SK-N-SH (cell line): ENCODE measurements around the gene EIF5A. TPM values are rescaled to one million over a fixed set of nuclear protein-coding genes. Genes with fewer than 3 reads are reported as not detected.

ENCODE experiments used
- CTCF ChIA-PET: fragments of 300-600, 350-600 bp; formaldehyde crosslinking; extraction: SDS; loops from one replicate; lab custom pipeline; 2021; lab: Yijun Ruan, JAX
- POLR2A ChIA-PET: fragments of 350-600 bp; sonication (Branson Sonifier 250); formaldehyde crosslinking; extraction: SDS; loops from one replicate; lab custom pipeline; 2020; ENCODE audit warnings: antibody characterized with exemption, inconsistent platforms; lab: Yijun Ruan, JAX
- DNase-seq: peaks from one replicate; pipeline ENCODE4 v3.0.0; 2012
- H2AFZ ChIP-seq: fragments of 200-600 bp; sonication (generic); 2 replicates; pipeline ENCODE4 v1.8.1; 2016; ENCODE audit warnings: antibody characterized with exemption, mild to moderate bottlenecking, low read depth
- H3F3A ChIP-seq: fragments of 200-600 bp; sonication (generic); replicated peaks from 2 replicates; pipeline ENCODE3; 2016; ENCODE audit warnings: antibody characterized with exemption, mild to moderate bottlenecking; ENCODE audit not compliant: insufficient read depth
- H3K27ac ChIP-seq, 2 experiments: fragments of 200-500 bp in 1 of 2; fragments of 200-600 bp in 1 of 2; sonication (Bioruptor generic) in 1 of 2; sonication (generic), shearing (Covaris generic) in 1 of 2; 2 replicates each; pipeline versions ENCODE4 v1.5.1 to v1.6.1; 2014 to 2016; ENCODE audit warnings: low read depth in 2 of 2, inconsistent platforms in 1 of 2, low read length in 1 of 2, mild to moderate bottlenecking in 1 of 2, mixed read lengths in 1 of 2
- H3K27me3 ChIP-seq: fragments of 200-600 bp; sonication (generic), shearing (Covaris generic); 2 replicates; pipeline ENCODE4 v1.6.1; 2016; ENCODE audit warnings: mixed run types; ENCODE audit not compliant: insufficient read depth
- H3K36me3 ChIP-seq, 2 experiments: fragments of 200-500 bp in 1 of 2; fragments of 200-600 bp in 1 of 2; sonication (Bioruptor generic) in 1 of 2; sonication (generic) in 1 of 2; replicated peaks in 1 of 2; 2 replicates each; pipeline versions ENCODE3 to v1.5.1; 2014 to 2016; ENCODE audit warnings: low read length in 1 of 2, mild to moderate bottlenecking in 1 of 2; ENCODE audit not compliant: insufficient read depth in 2 of 2, control insufficient read depth in 1 of 2
- H3K4me1 ChIP-seq, 2 experiments: fragments of 200-500 bp in 1 of 2; fragments of 200-600 bp in 1 of 2; sonication (Bioruptor generic) in 1 of 2; sonication (generic), shearing (Covaris generic) in 1 of 2; 2 replicates each; pipeline versions ENCODE4 v1.5.1 to v1.6.1; 2014 to 2016; ENCODE audit warnings: low read depth in 1 of 2, low read length in 1 of 2, mixed run types in 1 of 2; ENCODE audit not compliant: insufficient read depth in 2 of 2, control insufficient read depth in 1 of 2
- H3K4me2 ChIP-seq: fragments of 200-600 bp; sonication (generic), shearing (Covaris generic); 2 replicates; pipeline ENCODE4 v1.6.1; 2017; ENCODE audit warnings: mixed run types
- H3K4me3 ChIP-seq, 2 experiments: fragments of 200-500 bp in 1 of 2; fragments of 200-600 bp in 1 of 2; sonication (Bioruptor generic) in 1 of 2; sonication (generic), shearing (Covaris generic) in 1 of 2; 2 replicates each; pipeline versions ENCODE4 v1.5.1 to v1.8.1; 2014 to 2016; ENCODE audit warnings: low read depth in 2 of 2, inconsistent platforms in 1 of 2, low read length in 1 of 2, mild to moderate bottlenecking in 1 of 2, mixed read lengths in 1 of 2, moderate library complexity in 1 of 2
- H3K79me2 ChIP-seq: fragments of 200-600 bp; sonication (generic); 2 replicates; pipeline ENCODE4 v1.8.1; 2017; ENCODE audit warnings: mild to moderate bottlenecking; ENCODE audit not compliant: insufficient read depth
- H3K9ac ChIP-seq: fragments of 200-600 bp; sonication (generic); 2 replicates; pipeline ENCODE4 v1.6.1; 2017; ENCODE audit warnings: mixed run types
- H3K9me2 ChIP-seq: fragments of 200-600 bp; sonication (generic); 2 replicates; pipeline ENCODE4 v1.6.1; 2017; ENCODE audit warnings: mixed run types
- H3K9me3 ChIP-seq: fragments of 200-600 bp; sonication (generic); 2 replicates; pipeline ENCODE4 v1.6.1; 2017; ENCODE audit warnings: mixed run types, mild to moderate bottlenecking, moderate library complexity
- H4K20me1 ChIP-seq: fragments of 200-600 bp; sonication (generic); 2 replicates; pipeline ENCODE4 v1.6.1; 2017; ENCODE audit warnings: mild to moderate bottlenecking, mixed run types; ENCODE audit not compliant: insufficient read depth
- CTCF ChIP-seq: fragments of 200-600 bp; sonication (generic); IDR thresholded peaks from 2 replicates; pipeline ENCODE4 v1.6.1; 2017; ENCODE audit warnings: antibody characterized with exemption, mild to moderate bottlenecking, moderate library complexity
- EP300 ChIP-seq, 2 experiments: IDR thresholded peaks; 2 replicates each; pipeline versions ENCODE4 v1.4.0 to v1.6.1; 2012; ENCODE audit warnings: borderline replicate concordance in 1 of 2, low read depth in 1 of 2, low read length in 1 of 2
- FOSL2 ChIP-seq: IDR thresholded peaks from 2 replicates; pipeline ENCODE4 v1.4.0; 2012; ENCODE audit warnings: low read depth, mild to moderate bottlenecking, moderate library complexity, borderline replicate concordance
- FOXJ3 ChIP-seq: sonication (generic); formaldehyde crosslinking; IDR thresholded peaks from 2 replicates; pipeline ENCODE4 v1.5.1; 2020; ENCODE audit warnings: mild to moderate bottlenecking, missing genetic modification reagents
- GABPA ChIP-seq: IDR thresholded peaks from 2 replicates; pipeline ENCODE4 v1.4.0; 2012; ENCODE audit warnings: low read depth, mild to moderate bottlenecking
- JUND ChIP-seq: IDR thresholded peaks from 2 replicates; pipeline ENCODE4 v1.4.0; 2012
- MEF2A ChIP-seq: IDR thresholded peaks from 2 replicates; pipeline ENCODE4 v1.4.0; 2012; ENCODE audit warnings: low read depth, borderline replicate concordance
- MXI1 ChIP-seq: IDR thresholded peaks from 2 replicates; pipeline ENCODE4 v1.6.1; 2012; ENCODE audit warnings: mild to moderate bottlenecking, low read depth, low read length, improper control_type of control experiment
- NFIC ChIP-seq: IDR thresholded peaks from 2 replicates; pipeline ENCODE4 v1.4.0; 2012; ENCODE audit warnings: borderline replicate concordance
- RAD21 ChIP-seq: IDR thresholded peaks from 2 replicates; pipeline ENCODE4 v1.6.1; 2012; ENCODE audit warnings: mild to moderate bottlenecking, low read length
- RCOR1 ChIP-seq: fragments of 150-350 bp; IDR thresholded peaks from 2 replicates; pipeline ENCODE4 v1.6.1; 2017; ENCODE audit warnings: antibody characterized with exemption, low read length
- REST ChIP-seq: IDR thresholded peaks from 2 replicates; pipeline ENCODE4 v1.6.1; 2012; ENCODE audit warnings: mild to moderate bottlenecking, low read depth, low read length, moderate library complexity
- SIN3A ChIP-seq: IDR thresholded peaks from 2 replicates; pipeline ENCODE4 v1.6.1; 2012; ENCODE audit warnings: low read depth, mild to moderate bottlenecking, low read length, moderate library complexity, borderline replicate concordance
- SMC3 ChIP-seq: IDR thresholded peaks from 2 replicates; pipeline ENCODE4 v1.6.1; 2012; ENCODE audit warnings: low read depth, low read length, improper control_type of control experiment
- TAF1 ChIP-seq: IDR thresholded peaks from 2 replicates; pipeline ENCODE4 v1.6.1; 2012; ENCODE audit warnings: low read depth, mild to moderate bottlenecking, low read length, moderate library complexity, borderline replicate concordance
- TEAD4 ChIP-seq: IDR thresholded peaks from 2 replicates; pipeline ENCODE4 v1.4.0; 2012; ENCODE audit warnings: mild to moderate bottlenecking, borderline replicate concordance; ENCODE audit not compliant: insufficient read depth
- WGBS: methylation state at CpG from one replicate; pipeline ENCODE4 v1.1.6; 2017; ENCODE audit warnings: low lambda C conversion rate; 5-methylcytosine and 5-hydroxymethylcytosine counted together
- polyA plus RNA-seq, 3 experiments: library from polyadenylated mRNA; depleted of rRNA; stranded (reverse); fragments of >200 nt; gene quantifications; 2 replicates each; pipeline ENCODE4 v1.2.3, GENCODE V29; 2012
- TF ChIP-seq, protein P1 (sequence below): IDR thresholded peaks from 2 replicates; pipeline ENCODE4 v1.4.0; 2012; ENCODE audit warnings: low read depth, borderline replicate concordance

Gene EIF5A
- polyA plus RNA-seq, 1 of the 3 experiments (the other 2 are of a cell fraction): 971 TPM

GRCh38 chr17:7357381-7357780 lies 50.0 kb downstream of the EIF5A start:
- no peak overlapping the region for H3K4me3 ChIP-seq
- no peak overlapping the region for H3K27ac ChIP-seq
- TF ChIP-seq TAF1: no peak
- TF ChIP-seq RCOR1: no peak
- no peak for TF ChIP-seq FOXJ3 (CRISPR knock-in tag)
- TF ChIP-seq TEAD4: no peak
- no peak for TF ChIP-seq MXI1
- TF ChIP-seq SIN3A: no peak
- TF ChIP-seq MEF2A: no peak
- TF ChIP-seq FOSL2: no peak
- TF ChIP-seq REST: no peak
- TF ChIP-seq, all 33 proteins: peak for 0
- Histone ChIP-seq H3K4me2 (no peak overlapping the region), H3K27me3 (no peaks in the 10 kb centered on the region), H3K36me3 (no peaks in the 10 kb centered on the region), H3K9me3 (no peaks in the 10 kb centered on the region), H3F3A (no peaks in the 10 kb centered on the region), H3K4me1 (peaks cover 13 to 36% of the 10 kb centered on the region in 2 experiments; a peak in 2 of 4 replicates), H3K79me2 (peaks cover 23% of the 10 kb centered on the region), H4K20me1 (no peaks in the 10 kb centered on the region), H2AFZ (no peak overlapping the region), H3K9ac (no peak overlapping the region), H3K9me2 (no peaks in the 10 kb centered on the region)
- POLR2A ChIA-PET: no interaction called here
- WGBS: 76% methylated on average over 2 of the region's 2 CpGs
- CTCF ChIA-PET: interaction anchor here (0.6 to 3.8 kb wide), 8 partner anchors 8 to 189 kb away, joined by 3 to 33 read pairs (median 11); partner anchors contain the start of genes NLGN2 and TMEM102
- no peak for DNase-seq

- POLR2A ChIA-PET: no interaction called here
- 35% methylated on average over 3 of the region's 3 CpGs for WGBS
- TF ChIP-seq NFIC: no peak
- TF ChIP-seq, protein P1, sequence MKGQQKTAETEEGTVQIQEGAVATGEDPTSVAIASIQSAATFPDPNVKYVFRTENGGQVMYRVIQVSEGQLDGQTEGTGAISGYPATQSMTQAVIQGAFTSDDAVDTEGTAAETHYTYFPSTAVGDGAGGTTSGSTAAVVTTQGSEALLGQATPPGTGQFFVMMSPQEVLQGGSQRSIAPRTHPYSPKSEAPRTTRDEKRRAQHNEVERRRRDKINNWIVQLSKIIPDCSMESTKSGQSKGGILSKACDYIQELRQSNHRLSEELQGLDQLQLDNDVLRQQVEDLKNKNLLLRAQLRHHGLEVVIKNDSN: no peak
- TF ChIP-seq TEAD4: no peak
- no peak for TF ChIP-seq CTCF
- no peak for TF ChIP-seq JUND
- TF ChIP-seq RAD21: no peak
- no peak for TF ChIP-seq REST
- TF ChIP-seq GABPA: no peak
- no peak for TF ChIP-seq SMC3
- TF ChIP-seq RCOR1: no peak
- TF ChIP-seq EP300 (IDR thresholded peaks at IDR 0.05; ENCODE audit: borderline replicate concordance in 1 of 2, low read depth in 1 of 2, low read length in 1 of 2): no peak
Observed at GRCh38 chr17:7361906-7362305, 54.5 kb downstream of the EIF5A start.

More at GRCh38 chr17:7361906-7362305, 54.5 kb downstream of the EIF5A start:
- no peak for DNase-seq
- no peak overlapping the region for H3K4me3 ChIP-seq
- no peak overlapping the region for H3K4me2 ChIP-seq
- H3K36me3 ChIP-seq: no peaks in the 10 kb centered on the region
- no peaks in the 10 kb centered on the region for H3K79me2 ChIP-seq
- no peak overlapping the region for H3K9ac ChIP-seq
- no peaks in the 10 kb centered on the region for H3K27me3 ChIP-seq
- H3K9me2 ChIP-seq: no peaks in the 10 kb centered on the region
- CTCF ChIA-PET: interaction anchor here (0.6 to 2.6 kb wide), 5 partner anchors 9 to 199 kb away, joined by 3 to 13 read pairs (median 9); partner anchors contain the start of genes KCTD11 and TMEM256
- H3F3A ChIP-seq: no peaks in the 10 kb centered on the region
- H3K27ac ChIP-seq: no peak overlapping the region
- no peaks in the 10 kb centered on the region for H3K9me3 ChIP-seq
- no peak overlapping the region for H2AFZ ChIP-seq
- no peaks in the 10 kb centered on the region for H3K4me1 ChIP-seq
- H4K20me1 ChIP-seq: no peaks in the 10 kb centered on the region
